OCI-LY1 (cell line): ENCODE measurements around the gene TEC.

Experiments used
- CTCF ChIP-seq: fragments of 200-600 bp; sonication (generic), shearing (Covaris generic); IDR thresholded peaks from 2 replicates; pipeline ENCODE4 v1.5.1; 2017; ENCODE audit warnings: mild to moderate bottlenecking, antibody characterized with exemption, low read length, moderate library complexity, mixed read lengths
- EZH2 ChIP-seq: fragments of 200-600 bp; sonication (generic), shearing (Covaris generic); IDR thresholded peaks from 2 replicates; pipeline ENCODE4 v1.8.0; 2017; ENCODE audit warnings: borderline replicate concordance, mixed run types, mild to moderate bottlenecking, antibody characterized with exemption, low read length, moderate library complexity, mixed read lengths

GRCh38 chr4:48267574-48267973, 2.1 kb downstream of the TEC start:
- TF ChIP-seq CTCF (no peak), EZH2 (no peak)
